ENCODE results near the gene RELN.

GRCh38 chr7:103702454-103702853 is 287.0 kb downstream of the RELN start:
- TF ChIP-seq CTCF (IDR thresholded peaks at IDR 0.05) (no peak), POLR2AphosphoS5 (IDR thresholded peaks at IDR 0.05; ENCODE audit: insufficient read depth in 1 of 2, low read depth in 1 of 2) (no peak)
